SK-N-SH (cell line): ENCODE data around the gene KRTAP12-2. TPM values are rescaled to one million over a fixed set of nuclear protein-coding genes. Genes with fewer than 3 reads are reported as not detected.

Experiments used
- CTCF ChIA-PET: fragments of 300-600, 350-600 bp; formaldehyde crosslinking; extraction: SDS; loops from one replicate; lab custom pipeline; 2021; lab: Yijun Ruan, JAX
- POLR2A ChIA-PET: fragments of 350-600 bp; sonication (Branson Sonifier 250); formaldehyde crosslinking; extraction: SDS; loops from one replicate; lab custom pipeline; 2020; ENCODE audit warnings: antibody characterized with exemption, inconsistent platforms; lab: Yijun Ruan, JAX
- DNase-seq: peaks from one replicate; pipeline ENCODE4 v3.0.0; 2012
- H2AFZ ChIP-seq: fragments of 200-600 bp; sonication (generic); 2 replicates; pipeline ENCODE4 v1.8.1; 2016; ENCODE audit warnings: antibody characterized with exemption, mild to moderate bottlenecking, low read depth
- H3F3A ChIP-seq: fragments of 200-600 bp; sonication (generic); replicated peaks from 2 replicates; pipeline ENCODE3; 2016; ENCODE audit warnings: antibody characterized with exemption, mild to moderate bottlenecking; ENCODE audit not compliant: insufficient read depth
- H3K27ac ChIP-seq, 2 experiments: fragments of 200-500 bp in 1 of 2; fragments of 200-600 bp in 1 of 2; sonication (Bioruptor generic) in 1 of 2; sonication (generic), shearing (Covaris generic) in 1 of 2; 2 replicates each; pipeline versions ENCODE4 v1.5.1 to v1.6.1; 2014 to 2016; ENCODE audit warnings: low read depth in 2 of 2, inconsistent platforms in 1 of 2, low read length in 1 of 2, mild to moderate bottlenecking in 1 of 2, mixed read lengths in 1 of 2
- H3K27me3 ChIP-seq: fragments of 200-600 bp; sonication (generic), shearing (Covaris generic); 2 replicates; pipeline ENCODE4 v1.6.1; 2016; ENCODE audit warnings: mixed run types; ENCODE audit not compliant: insufficient read depth
- H3K36me3 ChIP-seq, 2 experiments: fragments of 200-500 bp in 1 of 2; fragments of 200-600 bp in 1 of 2; sonication (Bioruptor generic) in 1 of 2; sonication (generic) in 1 of 2; replicated peaks in 1 of 2; 2 replicates each; pipeline versions ENCODE3 to v1.5.1; 2014 to 2016; ENCODE audit warnings: low read length in 1 of 2, mild to moderate bottlenecking in 1 of 2; ENCODE audit not compliant: insufficient read depth in 2 of 2, control insufficient read depth in 1 of 2
- H3K4me1 ChIP-seq, 2 experiments: fragments of 200-500 bp in 1 of 2; fragments of 200-600 bp in 1 of 2; sonication (Bioruptor generic) in 1 of 2; sonication (generic), shearing (Covaris generic) in 1 of 2; 2 replicates each; pipeline versions ENCODE4 v1.5.1 to v1.6.1; 2014 to 2016; ENCODE audit warnings: low read depth in 1 of 2, low read length in 1 of 2, mixed run types in 1 of 2; ENCODE audit not compliant: insufficient read depth in 2 of 2, control insufficient read depth in 1 of 2
- H3K4me2 ChIP-seq: fragments of 200-600 bp; sonication (generic), shearing (Covaris generic); 2 replicates; pipeline ENCODE4 v1.6.1; 2017; ENCODE audit warnings: mixed run types
- H3K4me3 ChIP-seq, 2 experiments: fragments of 200-500 bp in 1 of 2; fragments of 200-600 bp in 1 of 2; sonication (Bioruptor generic) in 1 of 2; sonication (generic), shearing (Covaris generic) in 1 of 2; 2 replicates each; pipeline versions ENCODE4 v1.5.1 to v1.8.1; 2014 to 2016; ENCODE audit warnings: low read depth in 2 of 2, inconsistent platforms in 1 of 2, low read length in 1 of 2, mild to moderate bottlenecking in 1 of 2, mixed read lengths in 1 of 2, moderate library complexity in 1 of 2
- H3K79me2 ChIP-seq: fragments of 200-600 bp; sonication (generic); 2 replicates; pipeline ENCODE4 v1.8.1; 2017; ENCODE audit warnings: mild to moderate bottlenecking; ENCODE audit not compliant: insufficient read depth
- H3K9ac ChIP-seq: fragments of 200-600 bp; sonication (generic); 2 replicates; pipeline ENCODE4 v1.6.1; 2017; ENCODE audit warnings: mixed run types
- H3K9me2 ChIP-seq: fragments of 200-600 bp; sonication (generic); 2 replicates; pipeline ENCODE4 v1.6.1; 2017; ENCODE audit warnings: mixed run types
- H3K9me3 ChIP-seq: fragments of 200-600 bp; sonication (generic); 2 replicates; pipeline ENCODE4 v1.6.1; 2017; ENCODE audit warnings: mixed run types, mild to moderate bottlenecking, moderate library complexity
- H4K20me1 ChIP-seq: fragments of 200-600 bp; sonication (generic); 2 replicates; pipeline ENCODE4 v1.6.1; 2017; ENCODE audit warnings: mild to moderate bottlenecking, mixed run types; ENCODE audit not compliant: insufficient read depth
- CHD2 ChIP-seq: fragments of 150-350 bp; IDR thresholded peaks from 2 replicates; pipeline ENCODE4 v1.6.1; 2018; ENCODE audit warnings: low read length; ENCODE audit not compliant: partially characterized antibody
- ELF1 ChIP-seq: IDR thresholded peaks from 2 replicates; pipeline ENCODE4 v1.4.0; 2012
- EP300 ChIP-seq, 2 experiments: IDR thresholded peaks; 2 replicates each; pipeline versions ENCODE4 v1.4.0 to v1.6.1; 2012; ENCODE audit warnings: borderline replicate concordance in 1 of 2, low read depth in 1 of 2, low read length in 1 of 2
- FOSL2 ChIP-seq: IDR thresholded peaks from 2 replicates; pipeline ENCODE4 v1.4.0; 2012; ENCODE audit warnings: low read depth, mild to moderate bottlenecking, moderate library complexity, borderline replicate concordance
- FOXJ3 ChIP-seq: sonication (generic); formaldehyde crosslinking; IDR thresholded peaks from 2 replicates; pipeline ENCODE4 v1.5.1; 2020; ENCODE audit warnings: mild to moderate bottlenecking, missing genetic modification reagents
- FOXM1 ChIP-seq: IDR thresholded peaks from 2 replicates; pipeline ENCODE4 v1.4.0; 2012; ENCODE audit warnings: low read depth, mild to moderate bottlenecking
- GABPA ChIP-seq: IDR thresholded peaks from 2 replicates; pipeline ENCODE4 v1.4.0; 2012; ENCODE audit warnings: low read depth, mild to moderate bottlenecking
- JUND ChIP-seq: IDR thresholded peaks from 2 replicates; pipeline ENCODE4 v1.4.0; 2012
- MEF2A ChIP-seq: IDR thresholded peaks from 2 replicates; pipeline ENCODE4 v1.4.0; 2012; ENCODE audit warnings: low read depth, borderline replicate concordance
- NFIC ChIP-seq: IDR thresholded peaks from 2 replicates; pipeline ENCODE4 v1.4.0; 2012; ENCODE audit warnings: borderline replicate concordance
- NRF1 ChIP-seq: IDR thresholded peaks from 2 replicates; pipeline ENCODE4 v1.6.1; 2012; ENCODE audit warnings: low read depth, mild to moderate bottlenecking, low read length
- RAD21 ChIP-seq: IDR thresholded peaks from 2 replicates; pipeline ENCODE4 v1.6.1; 2012; ENCODE audit warnings: mild to moderate bottlenecking, low read length
- RCOR1 ChIP-seq: fragments of 150-350 bp; IDR thresholded peaks from 2 replicates; pipeline ENCODE4 v1.6.1; 2017; ENCODE audit warnings: antibody characterized with exemption, low read length
- RFX5 ChIP-seq: IDR thresholded peaks from 2 replicates; pipeline ENCODE4 v1.6.1; 2012; ENCODE audit warnings: mild to moderate bottlenecking, improper control_type of control experiment, low read length
- RXRA ChIP-seq: IDR thresholded peaks from 2 replicates; pipeline ENCODE4 v1.4.0; 2012; ENCODE audit warnings: low read depth, mild to moderate bottlenecking, borderline replicate concordance
- SIN3A ChIP-seq: IDR thresholded peaks from 2 replicates; pipeline ENCODE4 v1.6.1; 2012; ENCODE audit warnings: low read depth, mild to moderate bottlenecking, low read length, moderate library complexity, borderline replicate concordance
- TCF12 ChIP-seq: IDR thresholded peaks from 2 replicates; pipeline ENCODE4 v1.4.0; 2012
- YY1 ChIP-seq: IDR thresholded peaks from 2 replicates; pipeline ENCODE4 v1.4.0; 2012; ENCODE audit warnings: low read depth, mild to moderate bottlenecking
- WGBS: methylation state at CpG from one replicate; pipeline ENCODE4 v1.1.6; 2017; ENCODE audit warnings: low lambda C conversion rate; 5-methylcytosine and 5-hydroxymethylcytosine counted together
- polyA plus RNA-seq, 3 experiments: library from polyadenylated mRNA; depleted of rRNA; stranded (reverse); fragments of >200 nt; gene quantifications; 2 replicates each; pipeline ENCODE4 v1.2.3, GENCODE V29; 2012
- TF ChIP-seq, protein P1 (sequence below): IDR thresholded peaks from 2 replicates; pipeline ENCODE4 v1.4.0; 2012; ENCODE audit warnings: low read depth
- TF ChIP-seq, protein P2 (sequence below): IDR thresholded peaks from 2 replicates; pipeline ENCODE4; 2012
- TF ChIP-seq, protein P3 (sequence below): IDR thresholded peaks from 2 replicates; pipeline ENCODE4 v1.6.1; 2012; ENCODE audit warnings: mild to moderate bottlenecking, low read depth, low read length, moderate library complexity
- TF ChIP-seq, protein P4 (sequence below): fragments of 200-600 bp; sonication (generic); IDR thresholded peaks from 2 replicates; pipeline ENCODE4 v1.6.1; 2017; ENCODE audit warnings: antibody characterized with exemption, mild to moderate bottlenecking, moderate library complexity
- TF ChIP-seq, protein P5 (sequence below): fragments of 150-350 bp; IDR thresholded peaks from 2 replicates; pipeline ENCODE4 v1.6.1; 2017; ENCODE audit warnings: antibody characterized with exemption, low read length, low read depth, borderline replicate concordance

The KRTAP12-2 gene
- polyA plus RNA-seq, 1 of the 3 experiments (the other 2 are of a cell fraction), result not detected

DNA sequence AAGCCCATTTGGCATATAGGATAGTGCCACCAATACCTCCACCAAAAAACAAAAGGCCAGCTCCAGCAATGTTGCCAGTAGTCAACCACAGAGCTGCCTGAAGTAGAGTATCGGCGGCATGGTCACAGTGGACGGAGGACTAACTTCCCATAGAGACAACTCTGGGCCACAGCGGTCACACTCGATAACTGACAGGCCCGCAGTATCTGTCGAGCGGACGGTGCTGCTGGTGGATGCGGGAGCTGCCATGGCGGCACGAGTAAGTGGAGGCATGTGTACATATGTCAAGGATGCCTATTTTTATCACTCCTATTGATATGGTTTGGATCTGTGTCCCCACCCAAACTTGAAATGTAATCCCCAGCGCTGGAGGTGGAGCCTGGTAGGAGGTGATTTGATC lies 11.2 kb upstream of the KRTAP12-2 start:
- CTCF ChIA-PET, result no interaction called here
- no peak overlapping the region for H2AFZ ChIP-seq
- no peaks in the 10 kb centered on the region for H3K79me2 ChIP-seq
- WGBS, result 51% methylated on average over 11 of the region's 13 CpGs
- H3K36me3 ChIP-seq, result no peaks in the 10 kb centered on the region
- H3K4me3 ChIP-seq, result no peak overlapping the region
- H3F3A ChIP-seq, result no peaks in the 10 kb centered on the region
- H3K9me2 ChIP-seq, result no peaks in the 10 kb centered on the region
- H4K20me1 ChIP-seq, result no peaks in the 10 kb centered on the region
- no peaks in the 10 kb centered on the region for H3K4me1 ChIP-seq
- peaks cover 48% of the 10 kb centered on the region for H3K27me3 ChIP-seq
- H3K9ac ChIP-seq, result no peak overlapping the region
- no peaks in the 10 kb centered on the region for H3K9me3 ChIP-seq
- no peak overlapping the region for H3K27ac ChIP-seq
- H3K4me2 ChIP-seq, result no peak overlapping the region
- no peak for DNase-seq
- no peak for TF ChIP-seq ELF1
- no peak for TF ChIP-seq RCOR1
- TF ChIP-seq JUND, result no peak
- TF ChIP-seq FOXM1, result no peak
- no peak for TF ChIP-seq MEF2A
- TF ChIP-seq FOXJ3 (CRISPR knock-in tag), result no peak
- TF ChIP-seq, protein P1, sequence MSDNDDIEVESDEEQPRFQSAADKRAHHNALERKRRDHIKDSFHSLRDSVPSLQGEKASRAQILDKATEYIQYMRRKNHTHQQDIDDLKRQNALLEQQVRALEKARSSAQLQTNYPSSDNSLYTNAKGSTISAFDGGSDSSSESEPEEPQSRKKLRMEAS, result no peak
- TF ChIP-seq FOSL2, result no peak
- TF ChIP-seq, protein P2, sequence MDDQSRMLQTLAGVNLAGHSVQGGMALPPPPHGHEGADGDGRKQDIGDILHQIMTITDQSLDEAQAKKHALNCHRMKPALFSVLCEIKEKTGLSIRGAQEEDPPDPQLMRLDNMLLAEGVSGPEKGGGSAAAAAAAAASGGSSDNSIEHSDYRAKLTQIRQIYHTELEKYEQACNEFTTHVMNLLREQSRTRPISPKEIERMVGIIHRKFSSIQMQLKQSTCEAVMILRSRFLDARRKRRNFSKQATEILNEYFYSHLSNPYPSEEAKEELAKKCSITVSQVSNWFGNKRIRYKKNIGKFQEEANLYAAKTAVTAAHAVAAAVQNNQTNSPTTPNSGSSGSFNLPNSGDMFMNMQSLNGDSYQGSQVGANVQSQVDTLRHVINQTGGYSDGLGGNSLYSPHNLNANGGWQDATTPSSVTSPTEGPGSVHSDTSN, result no peak
- TF ChIP-seq EP300 (IDR thresholded peaks at IDR 0.05; ENCODE audit: borderline replicate concordance in 1 of 2, low read depth in 1 of 2, low read length in 1 of 2), result no peak
- POLR2A ChIA-PET, result no interaction called here

DNA sequence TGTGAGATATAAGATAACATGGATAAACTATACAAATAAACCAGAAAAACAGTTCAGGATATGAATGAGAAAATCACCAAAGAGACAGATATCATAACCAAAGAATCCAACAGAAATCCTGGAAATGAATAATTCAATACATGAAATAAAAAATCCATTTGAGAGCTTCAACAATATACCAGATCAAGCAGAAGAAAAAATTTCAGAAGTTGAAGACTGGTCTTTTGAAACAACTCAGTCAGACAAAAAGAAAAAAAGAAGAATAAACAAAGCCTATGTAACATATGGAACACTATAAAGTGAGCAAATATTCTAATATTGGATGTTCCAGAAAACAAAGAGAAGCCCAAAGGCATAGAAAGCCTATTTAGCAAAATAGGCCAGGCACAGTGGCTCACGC lies 5.2 kb upstream of the KRTAP12-2 start:
- H3K4me1 ChIP-seq, result no peaks in the 10 kb centered on the region
- H3K79me2 ChIP-seq, result no peaks in the 10 kb centered on the region
- TF ChIP-seq MEF2A, result no peak
- TF ChIP-seq, protein P3, sequence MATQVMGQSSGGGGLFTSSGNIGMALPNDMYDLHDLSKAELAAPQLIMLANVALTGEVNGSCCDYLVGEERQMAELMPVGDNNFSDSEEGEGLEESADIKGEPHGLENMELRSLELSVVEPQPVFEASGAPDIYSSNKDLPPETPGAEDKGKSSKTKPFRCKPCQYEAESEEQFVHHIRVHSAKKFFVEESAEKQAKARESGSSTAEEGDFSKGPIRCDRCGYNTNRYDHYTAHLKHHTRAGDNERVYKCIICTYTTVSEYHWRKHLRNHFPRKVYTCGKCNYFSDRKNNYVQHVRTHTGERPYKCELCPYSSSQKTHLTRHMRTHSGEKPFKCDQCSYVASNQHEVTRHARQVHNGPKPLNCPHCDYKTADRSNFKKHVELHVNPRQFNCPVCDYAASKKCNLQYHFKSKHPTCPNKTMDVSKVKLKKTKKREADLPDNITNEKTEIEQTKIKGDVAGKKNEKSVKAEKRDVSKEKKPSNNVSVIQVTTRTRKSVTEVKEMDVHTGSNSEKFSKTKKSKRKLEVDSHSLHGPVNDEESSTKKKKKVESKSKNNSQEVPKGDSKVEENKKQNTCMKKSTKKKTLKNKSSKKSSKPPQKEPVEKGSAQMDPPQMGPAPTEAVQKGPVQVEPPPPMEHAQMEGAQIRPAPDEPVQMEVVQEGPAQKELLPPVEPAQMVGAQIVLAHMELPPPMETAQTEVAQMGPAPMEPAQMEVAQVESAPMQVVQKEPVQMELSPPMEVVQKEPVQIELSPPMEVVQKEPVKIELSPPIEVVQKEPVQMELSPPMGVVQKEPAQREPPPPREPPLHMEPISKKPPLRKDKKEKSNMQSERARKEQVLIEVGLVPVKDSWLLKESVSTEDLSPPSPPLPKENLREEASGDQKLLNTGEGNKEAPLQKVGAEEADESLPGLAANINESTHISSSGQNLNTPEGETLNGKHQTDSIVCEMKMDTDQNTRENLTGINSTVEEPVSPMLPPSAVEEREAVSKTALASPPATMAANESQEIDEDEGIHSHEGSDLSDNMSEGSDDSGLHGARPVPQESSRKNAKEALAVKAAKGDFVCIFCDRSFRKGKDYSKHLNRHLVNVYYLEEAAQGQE, result no peak
- no peak for TF ChIP-seq ELF1
- no peak for TF ChIP-seq NRF1
- TF ChIP-seq JUND, result no peak
- no peak for TF ChIP-seq EP300 (IDR thresholded peaks at IDR 0.05; ENCODE audit: borderline replicate concordance in 1 of 2, low read depth in 1 of 2, low read length in 1 of 2)
- TF ChIP-seq RFX5, result no peak
- no peak for TF ChIP-seq YY1
- TF ChIP-seq RXRA, result no peak
- TF ChIP-seq CHD2, result no peak
- TF ChIP-seq, protein P4, sequence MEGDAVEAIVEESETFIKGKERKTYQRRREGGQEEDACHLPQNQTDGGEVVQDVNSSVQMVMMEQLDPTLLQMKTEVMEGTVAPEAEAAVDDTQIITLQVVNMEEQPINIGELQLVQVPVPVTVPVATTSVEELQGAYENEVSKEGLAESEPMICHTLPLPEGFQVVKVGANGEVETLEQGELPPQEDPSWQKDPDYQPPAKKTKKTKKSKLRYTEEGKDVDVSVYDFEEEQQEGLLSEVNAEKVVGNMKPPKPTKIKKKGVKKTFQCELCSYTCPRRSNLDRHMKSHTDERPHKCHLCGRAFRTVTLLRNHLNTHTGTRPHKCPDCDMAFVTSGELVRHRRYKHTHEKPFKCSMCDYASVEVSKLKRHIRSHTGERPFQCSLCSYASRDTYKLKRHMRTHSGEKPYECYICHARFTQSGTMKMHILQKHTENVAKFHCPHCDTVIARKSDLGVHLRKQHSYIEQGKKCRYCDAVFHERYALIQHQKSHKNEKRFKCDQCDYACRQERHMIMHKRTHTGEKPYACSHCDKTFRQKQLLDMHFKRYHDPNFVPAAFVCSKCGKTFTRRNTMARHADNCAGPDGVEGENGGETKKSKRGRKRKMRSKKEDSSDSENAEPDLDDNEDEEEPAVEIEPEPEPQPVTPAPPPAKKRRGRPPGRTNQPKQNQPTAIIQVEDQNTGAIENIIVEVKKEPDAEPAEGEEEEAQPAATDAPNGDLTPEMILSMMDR, result no peak
- TF ChIP-seq RAD21, result no peak
- no peak for TF ChIP-seq NFIC
- no peak for TF ChIP-seq TCF12
- TF ChIP-seq, protein P5, sequence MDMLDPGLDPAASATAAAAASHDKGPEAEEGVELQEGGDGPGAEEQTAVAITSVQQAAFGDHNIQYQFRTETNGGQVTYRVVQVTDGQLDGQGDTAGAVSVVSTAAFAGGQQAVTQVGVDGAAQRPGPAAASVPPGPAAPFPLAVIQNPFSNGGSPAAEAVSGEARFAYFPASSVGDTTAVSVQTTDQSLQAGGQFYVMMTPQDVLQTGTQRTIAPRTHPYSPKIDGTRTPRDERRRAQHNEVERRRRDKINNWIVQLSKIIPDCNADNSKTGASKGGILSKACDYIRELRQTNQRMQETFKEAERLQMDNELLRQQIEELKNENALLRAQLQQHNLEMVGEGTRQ, result no peak
- TF ChIP-seq SIN3A, result no peak
- no peak for TF ChIP-seq FOXJ3 (CRISPR knock-in tag)
- no peak for TF ChIP-seq GABPA
- TF ChIP-seq, all 33 proteins: peak for 0
- 53% methylated on average over 1 of the region's 1 CpG for WGBS
- POLR2A ChIA-PET, result no interaction called here
- H3K27me3 ChIP-seq, result peaks cover 21% of the 10 kb centered on the region; the same call in 1 of the 2 replicates
- H3K36me3 ChIP-seq, result no peaks in the 10 kb centered on the region
- H3K9me3 ChIP-seq, result 0 out of 2 replicates have a peak, but pooled peaks cover 7% of the 10 kb centered on the region
- H4K20me1 ChIP-seq, result no peaks in the 10 kb centered on the region
- no peak for DNase-seq
- no peaks in the 10 kb centered on the region for H3F3A ChIP-seq
- no peak overlapping the region for H3K9ac ChIP-seq
- H3K9me2 ChIP-seq, result no peaks in the 10 kb centered on the region
- no peak overlapping the region for H3K4me2 ChIP-seq
- no peak overlapping the region for H3K27ac ChIP-seq
- H3K4me3 ChIP-seq, result no peak overlapping the region
- CTCF ChIA-PET, result no interaction called here
- H2AFZ ChIP-seq, result no peak overlapping the region
